HG02885 (cell line): ENCODE results near the gene CDK5.

Experiments used
- ATAC-seq: cut with Tn5 transposase; IDR thresholded peaks from one replicate; pipeline ENCODE4 v1.9.1; 2021; ENCODE audit warnings: mild to moderate bottlenecking; ENCODE audit not compliant: unreplicated experiment, poor library complexity

CDK5 gene

GRCh38 chr7:151006590-151007300 lies 51.0 kb downstream of the CDK5 start:
- ATAC-seq, result no peak

GRCh38 chr7:151005566-151005965 lies 52.1 kb downstream of the CDK5 start:
- ATAC-seq, result no peak
